Neural cell (in vitro differentiated cells): Measurements from ENCODE around the gene P4HA2. TPM values are rescaled to one million over a fixed set of nuclear protein-coding genes. Genes with fewer than 3 reads are reported as not detected.

ENCODE experiments used
- H2AFZ ChIP-seq: fragments of 200-600, 300-800 bp; sonication (generic), shearing (Covaris generic); 2 replicates; pipeline ENCODE4 v1.6.0; 2014; ENCODE audit warnings: low read depth, mild to moderate bottlenecking, antibody characterized with exemption, low read length, moderate library complexity
- H3F3A ChIP-seq: fragments of 200-600 bp; shearing (Covaris generic); 2 replicates; pipeline ENCODE4 v1.6.1; 2016; ENCODE audit warnings: mild to moderate bottlenecking, moderate library complexity, mixed read lengths, antibody characterized with exemption, low read length; ENCODE audit not compliant: insufficient read depth, poor library complexity, severe bottlenecking
- H3K27ac ChIP-seq: fragments of 200-600, 300-800 bp; sonication (generic), shearing (Covaris generic); 2 replicates; pipeline ENCODE4 v1.5.1; 2014; ENCODE audit warnings: mild to moderate bottlenecking, low read length, moderate library complexity
- H3K27me3 ChIP-seq: fragments of 300-800, 200-600 bp; sonication (generic), shearing (Covaris generic); 2 replicates; pipeline ENCODE4 v1.6.0; 2014; ENCODE audit warnings: mild to moderate bottlenecking, low read depth, low read length, moderate library complexity; ENCODE audit not compliant: insufficient read depth
- H3K36me3 ChIP-seq: fragments of 300-800, 200-600 bp; sonication (generic), shearing (Covaris generic); 2 replicates; pipeline ENCODE4 v1.5.1; 2014; ENCODE audit warnings: mild to moderate bottlenecking, antibody characterized with exemption, low read length, moderate library complexity; ENCODE audit not compliant: insufficient read depth
- H3K4me2 ChIP-seq: fragments of 300-800, 200-600 bp; sonication (generic), shearing (Covaris generic); 2 replicates; pipeline ENCODE4 v1.6.0; 2014; ENCODE audit warnings: mild to moderate bottlenecking, low read length
- H3K4me3 ChIP-seq: fragments of 300-800, 200-600 bp; sonication (generic), shearing (Covaris generic); 2 replicates; pipeline ENCODE4 v1.5.1; 2014; ENCODE audit warnings: mild to moderate bottlenecking, low read length, moderate library complexity
- H3K79me2 ChIP-seq: fragments of 200-600 bp; shearing (Covaris generic); replicated peaks from 2 replicates; pipeline ENCODE4 v1.6.0; 2014; ENCODE audit warnings: mild to moderate bottlenecking, low read length, moderate library complexity; ENCODE audit not compliant: insufficient read depth
- H3K9ac ChIP-seq: fragments of 300-800, 200-600 bp; sonication (generic), shearing (Covaris generic); 2 replicates; pipeline ENCODE4 v1.6.1; 2016; ENCODE audit warnings: mild to moderate bottlenecking, low read length, mixed read lengths
- H3K9me2 ChIP-seq: fragments of 200-600 bp; shearing (Covaris generic); 2 replicates; pipeline ENCODE4 v1.6.1; 2016; ENCODE audit warnings: mild to moderate bottlenecking, low read length, mixed read lengths; ENCODE audit not compliant: insufficient read depth
- H3K9me3 ChIP-seq: fragments of 200-600, 300-800 bp; sonication (generic), shearing (Covaris generic); 2 replicates; pipeline ENCODE4 v1.6.1; 2016; ENCODE audit warnings: mild to moderate bottlenecking, mixed run types, low read length, moderate library complexity, mixed read lengths
- H4K20me1 ChIP-seq: fragments of 200-600 bp; shearing (Covaris generic); 2 replicates; pipeline ENCODE4 v1.6.1; 2016; ENCODE audit warnings: mild to moderate bottlenecking, mixed run types; ENCODE audit not compliant: insufficient read depth
- EP300 ChIP-seq: fragments of 450-650 bp; conservative IDR thresholded peaks from 2 replicates; pipeline ENCODE4 v1.6.1; 2014; ENCODE audit warnings: antibody characterized with exemption, mild to moderate bottlenecking, moderate library complexity; ENCODE audit not compliant: poor library complexity, severe bottlenecking
- EZH2 ChIP-seq: fragments of 200-600, 300-800 bp; shearing (Covaris generic), sonication (generic); IDR thresholded peaks from 2 replicates; pipeline ENCODE4 v1.6.1; 2014; ENCODE audit warnings: antibody characterized with exemption, low read length, borderline replicate concordance, mild to moderate bottlenecking; ENCODE audit not compliant: insufficient read depth, poor library complexity, severe bottlenecking
- MXI1 ChIP-seq: fragments of 450-650 bp; conservative IDR thresholded peaks from 2 replicates; pipeline ENCODE4 v1.6.1; 2014; ENCODE audit warnings: antibody characterized with exemption, mild to moderate bottlenecking; ENCODE audit not compliant: poor library complexity, severe bottlenecking
- POLR2AphosphoS5 ChIP-seq: IDR thresholded peaks from 2 replicates; pipeline ENCODE4 v1.6.1; 2012
- RAD21 ChIP-seq: fragments of 450-650 bp; conservative IDR thresholded peaks from 2 replicates; pipeline ENCODE4 v1.6.1; 2014; ENCODE audit warnings: antibody characterized with exemption, mild to moderate bottlenecking, moderate library complexity
- SMC3 ChIP-seq: fragments of 450-650 bp; conservative IDR thresholded peaks from 2 replicates; pipeline ENCODE4 v1.6.1; 2014; ENCODE audit warnings: antibody characterized with exemption, mild to moderate bottlenecking, moderate library complexity; ENCODE audit not compliant: poor library complexity
- TAF1 ChIP-seq: IDR thresholded peaks from 2 replicates; pipeline ENCODE4 v1.6.1; 2012; ENCODE audit warnings: low read depth
- polyA plus RNA-seq: library from polyadenylated mRNA; depleted of rRNA; stranded (reverse); fragments of >200 nt; gene quantifications from 2 replicates; pipeline ENCODE4 v1.2.3, GENCODE V29; 2014
- TF ChIP-seq, protein P1 (sequence below): IDR thresholded peaks from 2 replicates; pipeline ENCODE4 v1.6.1; 2012; ENCODE audit warnings: borderline replicate concordance
- TF ChIP-seq, protein P2 (sequence below): fragments of 450-650 bp; IDR thresholded peaks from 2 replicates; pipeline ENCODE4 v1.5.1; 2014; ENCODE audit warnings: antibody characterized with exemption, mild to moderate bottlenecking, moderate library complexity; ENCODE audit not compliant: poor library complexity, severe bottlenecking

P4HA2 gene
- polyA plus RNA-seq, 1 donor from 2014 or later = 1.4 TPM

DNA sequence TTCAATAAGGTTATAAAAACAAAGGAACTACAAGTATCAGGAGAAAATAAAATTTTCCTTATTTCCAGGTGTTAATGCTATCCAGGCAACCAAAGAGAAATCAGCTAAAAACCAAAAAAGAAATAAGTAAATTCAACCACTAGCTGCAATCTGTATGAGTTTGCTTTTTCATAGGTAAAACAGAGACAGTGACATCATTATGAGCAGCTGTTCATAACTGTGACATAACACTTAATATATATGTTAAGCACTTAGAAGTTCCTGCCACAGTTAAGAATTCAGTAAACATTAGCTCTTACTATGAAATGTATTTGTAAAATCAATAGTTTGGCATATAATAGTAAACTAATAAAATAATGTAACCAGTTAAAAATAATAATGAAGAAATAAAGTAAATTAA, 20.9 kb downstream of the P4HA2 start:
- Histone ChIP-seq H3K27ac (no peak overlapping the region), H3K9me3 (no peaks in the 10 kb centered on the region), H3K4me2 (no peak overlapping the region), H3K9me2 (no peaks in the 10 kb centered on the region), H3K79me2 (no peaks in the 10 kb centered on the region), H3K9ac (no peak overlapping the region), H4K20me1 (no peaks in the 10 kb centered on the region), H3F3A (no peaks in the 10 kb centered on the region), H3K4me3 (no peak overlapping the region), H2AFZ (no peak overlapping the region), H3K36me3 (no peaks in the 10 kb centered on the region), H3K27me3 (no peaks in the 10 kb centered on the region)
- TF ChIP-seq SMC3 (no peak), EP300 (no peak), POLR2AphosphoS5 (no peak), MXI1 (no peak), EZH2 (no peak)

DNA sequence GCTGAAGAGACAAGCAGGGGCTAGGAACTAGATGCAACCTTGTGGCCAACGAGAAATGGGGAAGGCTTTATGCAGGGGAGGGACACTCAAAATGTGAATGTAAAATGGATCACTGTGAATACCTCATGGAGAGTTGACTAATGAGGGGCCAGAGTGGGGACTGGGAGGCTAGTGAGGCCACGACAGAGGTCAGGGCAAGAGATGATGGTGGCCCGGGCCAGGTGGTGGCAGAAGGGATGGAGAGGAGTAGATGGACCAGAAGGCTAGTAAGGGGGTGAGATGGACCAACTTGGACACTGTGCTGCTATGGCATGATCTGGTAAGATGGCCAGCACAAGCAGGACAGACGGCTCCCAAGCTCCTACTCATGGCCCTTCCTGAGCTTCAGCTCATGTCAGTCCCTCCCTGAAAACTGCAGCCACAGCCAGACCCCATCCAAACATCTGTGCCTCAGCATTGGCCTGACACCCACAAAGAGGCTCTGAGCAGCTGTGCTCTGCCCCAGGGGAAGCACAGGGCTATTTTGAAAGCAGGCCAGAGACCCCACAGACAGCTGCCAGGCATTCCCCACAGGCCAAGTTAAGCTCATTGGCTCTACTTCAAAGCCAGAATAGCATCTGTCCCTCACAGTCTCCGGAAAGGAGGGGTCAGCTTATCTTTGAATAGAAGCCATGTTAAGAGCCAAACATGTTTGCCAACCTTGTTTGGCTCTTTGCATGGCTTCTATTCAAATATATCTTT, 22.1 kb downstream of the P4HA2 start:
- no peaks in the 10 kb centered on the region for H3K27me3 ChIP-seq
- TF ChIP-seq RAD21 (no peak), EZH2 (no peak), POLR2AphosphoS5 (no peak), EP300 (no peak), MXI1 (no peak), TAF1 (no peak), SMC3 (no peak)
- TF ChIP-seq, protein P1, sequence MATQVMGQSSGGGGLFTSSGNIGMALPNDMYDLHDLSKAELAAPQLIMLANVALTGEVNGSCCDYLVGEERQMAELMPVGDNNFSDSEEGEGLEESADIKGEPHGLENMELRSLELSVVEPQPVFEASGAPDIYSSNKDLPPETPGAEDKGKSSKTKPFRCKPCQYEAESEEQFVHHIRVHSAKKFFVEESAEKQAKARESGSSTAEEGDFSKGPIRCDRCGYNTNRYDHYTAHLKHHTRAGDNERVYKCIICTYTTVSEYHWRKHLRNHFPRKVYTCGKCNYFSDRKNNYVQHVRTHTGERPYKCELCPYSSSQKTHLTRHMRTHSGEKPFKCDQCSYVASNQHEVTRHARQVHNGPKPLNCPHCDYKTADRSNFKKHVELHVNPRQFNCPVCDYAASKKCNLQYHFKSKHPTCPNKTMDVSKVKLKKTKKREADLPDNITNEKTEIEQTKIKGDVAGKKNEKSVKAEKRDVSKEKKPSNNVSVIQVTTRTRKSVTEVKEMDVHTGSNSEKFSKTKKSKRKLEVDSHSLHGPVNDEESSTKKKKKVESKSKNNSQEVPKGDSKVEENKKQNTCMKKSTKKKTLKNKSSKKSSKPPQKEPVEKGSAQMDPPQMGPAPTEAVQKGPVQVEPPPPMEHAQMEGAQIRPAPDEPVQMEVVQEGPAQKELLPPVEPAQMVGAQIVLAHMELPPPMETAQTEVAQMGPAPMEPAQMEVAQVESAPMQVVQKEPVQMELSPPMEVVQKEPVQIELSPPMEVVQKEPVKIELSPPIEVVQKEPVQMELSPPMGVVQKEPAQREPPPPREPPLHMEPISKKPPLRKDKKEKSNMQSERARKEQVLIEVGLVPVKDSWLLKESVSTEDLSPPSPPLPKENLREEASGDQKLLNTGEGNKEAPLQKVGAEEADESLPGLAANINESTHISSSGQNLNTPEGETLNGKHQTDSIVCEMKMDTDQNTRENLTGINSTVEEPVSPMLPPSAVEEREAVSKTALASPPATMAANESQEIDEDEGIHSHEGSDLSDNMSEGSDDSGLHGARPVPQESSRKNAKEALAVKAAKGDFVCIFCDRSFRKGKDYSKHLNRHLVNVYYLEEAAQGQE = no peak
- TF ChIP-seq, protein P2, sequence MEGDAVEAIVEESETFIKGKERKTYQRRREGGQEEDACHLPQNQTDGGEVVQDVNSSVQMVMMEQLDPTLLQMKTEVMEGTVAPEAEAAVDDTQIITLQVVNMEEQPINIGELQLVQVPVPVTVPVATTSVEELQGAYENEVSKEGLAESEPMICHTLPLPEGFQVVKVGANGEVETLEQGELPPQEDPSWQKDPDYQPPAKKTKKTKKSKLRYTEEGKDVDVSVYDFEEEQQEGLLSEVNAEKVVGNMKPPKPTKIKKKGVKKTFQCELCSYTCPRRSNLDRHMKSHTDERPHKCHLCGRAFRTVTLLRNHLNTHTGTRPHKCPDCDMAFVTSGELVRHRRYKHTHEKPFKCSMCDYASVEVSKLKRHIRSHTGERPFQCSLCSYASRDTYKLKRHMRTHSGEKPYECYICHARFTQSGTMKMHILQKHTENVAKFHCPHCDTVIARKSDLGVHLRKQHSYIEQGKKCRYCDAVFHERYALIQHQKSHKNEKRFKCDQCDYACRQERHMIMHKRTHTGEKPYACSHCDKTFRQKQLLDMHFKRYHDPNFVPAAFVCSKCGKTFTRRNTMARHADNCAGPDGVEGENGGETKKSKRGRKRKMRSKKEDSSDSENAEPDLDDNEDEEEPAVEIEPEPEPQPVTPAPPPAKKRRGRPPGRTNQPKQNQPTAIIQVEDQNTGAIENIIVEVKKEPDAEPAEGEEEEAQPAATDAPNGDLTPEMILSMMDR = no peak
- H3K9me2 ChIP-seq = no peaks in the 10 kb centered on the region
- H4K20me1 ChIP-seq = no peaks in the 10 kb centered on the region
- H3K27ac ChIP-seq = no peak overlapping the region
- H3F3A ChIP-seq = no peaks in the 10 kb centered on the region
- H3K9ac ChIP-seq = no peak overlapping the region
- no peaks in the 10 kb centered on the region for H3K79me2 ChIP-seq
- H3K9me3 ChIP-seq = no peaks in the 10 kb centered on the region
- no peak overlapping the region for H3K4me3 ChIP-seq
- H3K36me3 ChIP-seq = no peaks in the 10 kb centered on the region
- H3K4me2 ChIP-seq = no peak overlapping the region
- no peak overlapping the region for H2AFZ ChIP-seq
